Upper lobe of left lung (tissue), 4 donors: ENCODE data around the gene ADK.

Experiments
- CTCF ChIP-seq, 6 experiments: fragments of 450-650 bp in 4 of 6; fragments of 200-600 bp in 2 of 6; sonication (generic) in 2 of 6; IDR thresholded peaks; one replicate each; pipeline ENCODE4 v1.5.1; 2016 to 2019; ENCODE audit warnings: antibody characterized with exemption in 6 of 6
- EP300 ChIP-seq, 4 donors: sonication (generic); formaldehyde crosslinking; IDR thresholded peaks; one replicate each; pipeline ENCODE4 v1.5.1; 2017; ENCODE audit warnings: antibody characterized with exemption in 4 of 4, control low read depth in 2 of 4
- POLR2A ChIP-seq, 4 donors: fragments of 450-650 bp; IDR thresholded peaks; one replicate each; pipeline ENCODE4 v1.5.1; 2016 to 2017; ENCODE audit warnings: antibody characterized with exemption in 4 of 4, mild to moderate bottlenecking in 2 of 4
- POLR2AphosphoS5 ChIP-seq, 2 donors: sonication (generic); formaldehyde crosslinking; IDR thresholded peaks; one replicate each; pipeline ENCODE4 v1.5.1; 2017; ENCODE audit warnings: antibody characterized with exemption in 2 of 2

GRCh38 chr10:74502963-74503608, 352.1 kb downstream of the ADK start:
- TF ChIP-seq CTCF (IDR thresholded peaks at IDR 0.05): no peak
- TF ChIP-seq POLR2AphosphoS5 (IDR thresholded peaks at IDR 0.05): no peak
- no peak for TF ChIP-seq POLR2A (IDR thresholded peaks at IDR 0.05)
- TF ChIP-seq EP300 (IDR thresholded peaks at IDR 0.05): no peak
